H1 (cell line): ENCODE results near the gene DAPL1. TPM values are rescaled to one million over a fixed set of nuclear protein-coding genes. Genes with fewer than 3 reads are reported as not detected.

Experiments used
- CEBPB ChIP-seq: IDR thresholded peaks from 2 replicates; pipeline ENCODE4 v1.6.1; 2012; ENCODE audit warnings: low read depth, low read length
- polyA plus RNA-seq, 7 experiments: library from polyadenylated mRNA; depleted of rRNA in 3 of 7; stranded (reverse) in 5 of 7; unstranded in 2 of 7; fragments of >200 nt in 5 of 7; fragments of 200-250 nt in 2 of 7; gene quantifications; 1 replicate in 5 of 7; 2 replicates in 1 of 7; 4 replicates in 1 of 7; pipeline versions ENCODE4 v1.2.1 to v1.2.3, GENCODE V29; 2011 to 2013; ENCODE audit warnings: missing spikeins in 2 of 7, mixed read lengths in 2 of 7
- total RNA-seq: library from RNA; stranded (reverse); fragmentation: NEBNext Ultra II Directional; extraction: Animal tissue kit (Norgen Biotek cat#: 25700); gene quantifications from 2 replicates; pipeline ENCODE4 v1.2.1, GENCODE V29; 2021

DAPL1 gene
- total and polyA plus RNA-seq, 2 of the 8 experiments (the other 6 are each of a cell fraction or from before 2014, with no cell fraction given) = not detected

GRCh38 chr2:158806941-158807340, 11.8 kb downstream of the DAPL1 start (continued):
- TF ChIP-seq CEBPB = no peak
- TF ChIP-seq, all 59 proteins: peak for 0
